Upper lobe of left lung (tissue), 4 donors: ENCODE measurements around the gene AP3B2.

Experiments used
- CTCF ChIP-seq, 6 experiments: fragments of 450-650 bp in 4 of 6; fragments of 200-600 bp in 2 of 6; sonication (generic) in 2 of 6; IDR thresholded peaks; one replicate each; pipeline ENCODE4 v1.5.1; 2016 to 2019; ENCODE audit warnings: antibody characterized with exemption in 6 of 6
- EP300 ChIP-seq, 4 donors: sonication (generic); formaldehyde crosslinking; IDR thresholded peaks; one replicate each; pipeline ENCODE4 v1.5.1; 2017; ENCODE audit warnings: antibody characterized with exemption in 4 of 4, control low read depth in 2 of 4
- POLR2A ChIP-seq, 4 donors: fragments of 450-650 bp; IDR thresholded peaks; one replicate each; pipeline ENCODE4 v1.5.1; 2016 to 2017; ENCODE audit warnings: antibody characterized with exemption in 4 of 4, mild to moderate bottlenecking in 2 of 4

- TF ChIP-seq CTCF (IDR thresholded peaks at IDR 0.05) (no peak), POLR2A (IDR thresholded peaks at IDR 0.05) (no peak), EP300 (IDR thresholded peaks at IDR 0.05) (no peak)
Measured at GRCh38 chr15:82643992-82644391, 65.7 kb downstream of the AP3B2 start.
